H1 (cell line): ENCODE results near the gene SRF. TPM values are rescaled to one million over a fixed set of nuclear protein-coding genes. Genes with fewer than 3 reads are reported as not detected.

Experiments used
- CTCF ChIA-PET: fragments of 300-600 bp; sonication (Branson Sonifier 250); formaldehyde crosslinking; loops from one replicate; lab custom pipeline; 2021; ENCODE audit not compliant: partially characterized antibody; lab: Charles Lee
- POLR2A ChIA-PET: fragments of 300-600 bp; sonication (Branson Sonifier 250); formaldehyde crosslinking; loops from one replicate; lab custom pipeline; 2021; ENCODE audit warnings: inconsistent platforms; ENCODE audit not compliant: partially characterized antibody; lab: Charles Lee
- DNase-seq, 2 experiments: peaks; one replicate each; pipeline versions ENCODE4 v3.0.0 to v3.0.0-alpha.2; 2010 to 2022; ENCODE audit warnings: low spot score in 2 of 2, low read depth in 1 of 2, mixed read lengths in 1 of 2
- FAIRE-seq: peaks from 2 replicates; lab custom pipeline; 2011; peaks lifted over from hg19 to GRCh38; lab: Jason Lieb, UNC
- H2AFZ ChIP-seq: 2 replicates; pipeline ENCODE4 v1.8.1; 2012; ENCODE audit warnings: low read length, inconsistent platforms
- H2AK5ac ChIP-seq: 2 replicates; pipeline ENCODE4 v1.6.1; 2013; ENCODE audit warnings: low read depth, low read length
- H2BK120ac ChIP-seq: replicated peaks from 2 replicates; pipeline ENCODE3; 2013; ENCODE audit warnings: low read depth, low read length, inconsistent platforms
- H2BK12ac ChIP-seq: 2 replicates; pipeline ENCODE4 v1.6.1; 2013; ENCODE audit warnings: low read depth, low read length
- H2BK15ac ChIP-seq: 2 replicates; pipeline ENCODE4 v1.6.1; 2013; ENCODE audit warnings: low read length
- H2BK20ac ChIP-seq: 2 replicates; pipeline ENCODE4 v1.6.1; 2013; ENCODE audit warnings: low read length
- H2BK5ac ChIP-seq: 2 replicates; pipeline ENCODE4 v1.6.1; 2013; ENCODE audit warnings: low read depth, low read length
- H3K14ac ChIP-seq: 2 replicates; pipeline ENCODE4 v1.6.1; 2013; ENCODE audit warnings: inconsistent platforms; ENCODE audit not compliant: insufficient read length
- H3K18ac ChIP-seq: 2 replicates; pipeline ENCODE4 v1.6.1; 2013; ENCODE audit warnings: low read length; ENCODE audit errors: extremely low read depth
- H3K23ac ChIP-seq: 2 replicates; pipeline ENCODE4 v1.6.1; 2013; ENCODE audit warnings: inconsistent platforms; ENCODE audit not compliant: insufficient read length
- H3K23me2 ChIP-seq: 2 replicates; pipeline ENCODE4 v1.6.1; 2013; ENCODE audit warnings: low read depth, low read length
- H3K27ac ChIP-seq: 2 replicates; pipeline ENCODE4 v1.6.1; 2011; ENCODE audit warnings: low read depth, low read length, inconsistent platforms
- H3K27me3 ChIP-seq, 4 experiments: replicated peaks in 1 of 4; 1 replicate in 1 of 4; 2 replicates in 3 of 4; pipeline versions ENCODE4 v1.6.1 to v1.8.1; 2011 to 2013; ENCODE audit warnings: low read length in 3 of 4, mild to moderate bottlenecking in 3 of 4, inconsistent platforms in 2 of 4, mixed read lengths in 2 of 4, moderate library complexity in 1 of 4; ENCODE audit not compliant: control insufficient read depth in 3 of 4, insufficient read depth in 3 of 4; ENCODE audit errors: extremely low read depth in 1 of 4
- H3K36me3 ChIP-seq, 4 experiments: 2 replicates each; pipeline versions ENCODE4 v1.6.1 to v1.8.1; 2011 to 2013; ENCODE audit warnings: mild to moderate bottlenecking in 4 of 4, low read length in 3 of 4, moderate library complexity in 2 of 4, control low read depth in 1 of 4, inconsistent platforms in 1 of 4; ENCODE audit not compliant: insufficient read depth in 4 of 4, control insufficient read depth in 2 of 4
- H3K4ac ChIP-seq: replicated peaks from 2 replicates; pipeline ENCODE3; 2013; ENCODE audit warnings: low read length, low read depth, mixed read lengths, inconsistent platforms; ENCODE audit not compliant: insufficient read length
- H3K4me1 ChIP-seq, 4 experiments: replicated peaks in 1 of 4; 1 replicate in 1 of 4; 2 replicates in 3 of 4; pipeline versions ENCODE4 v1.6.1 to v1.8.1; 2011 to 2013; ENCODE audit warnings: low read length in 3 of 4, inconsistent platforms in 2 of 4, mixed read lengths in 1 of 4; ENCODE audit not compliant: insufficient read depth in 4 of 4, control insufficient read depth in 3 of 4
- H3K4me2 ChIP-seq, 2 experiments: 2 replicates each; pipeline versions ENCODE4 v1.6.1 to v1.8.1; 2011 to 2013; ENCODE audit warnings: low read depth in 2 of 2, low read length in 2 of 2, control low read depth in 1 of 2, inconsistent platforms in 1 of 2, mild to moderate bottlenecking in 1 of 2; ENCODE audit not compliant: insufficient read depth in 1 of 2
- H3K4me3 ChIP-seq, 4 experiments: fragments of 200-600, 300-600 bp in 1 of 4; sonication (generic), shearing (Covaris generic), sonication (Bioruptor Twin) in 1 of 4; 2 replicates each; pipeline versions ENCODE4 v1.5.1 to v1.8.1; 2011 to 2016; ENCODE audit warnings: low read length in 4 of 4, low read depth in 3 of 4, control low read depth in 2 of 4, inconsistent platforms in 2 of 4, mild to moderate bottlenecking in 2 of 4, mixed read lengths in 1 of 4, moderate library complexity in 1 of 4; ENCODE audit not compliant: insufficient read depth in 2 of 4; ENCODE audit errors: extremely low read depth in 1 of 4
- H3K56ac ChIP-seq: replicated peaks from 2 replicates; pipeline ENCODE3; 2013; ENCODE audit warnings: low read depth, mild to moderate bottlenecking, mixed read lengths, low read length, inconsistent platforms; ENCODE audit not compliant: insufficient read length
- H3K79me1 ChIP-seq: 2 replicates; pipeline ENCODE4 v1.6.1; 2013; ENCODE audit warnings: low read depth, low read length, control low read depth
- H3K79me2 ChIP-seq, 2 experiments: 2 replicates each; pipeline versions ENCODE4 v1.6.1 to v1.8.1; 2012 to 2013; ENCODE audit warnings: low read length in 2 of 2, mild to moderate bottlenecking in 2 of 2, inconsistent platforms in 1 of 2; ENCODE audit not compliant: insufficient read depth in 2 of 2, control insufficient read depth in 1 of 2
- H3K9ac ChIP-seq, 4 experiments: replicated peaks in 1 of 4; 1 replicate in 1 of 4; 2 replicates in 3 of 4; pipeline versions ENCODE4 v1.6.1 to v1.8.1; 2011 to 2013; ENCODE audit warnings: low read depth in 3 of 4, low read length in 3 of 4, control low read depth in 2 of 4, mild to moderate bottlenecking in 2 of 4, moderate library complexity in 2 of 4, inconsistent platforms in 1 of 4; ENCODE audit errors: extremely low read depth in 1 of 4
- H3K9me3 ChIP-seq, 2 experiments: 2 replicates each; pipeline versions ENCODE4 v1.6.1 to v1.8.1; 2012 to 2013; ENCODE audit warnings: mild to moderate bottlenecking in 2 of 2, moderate library complexity in 2 of 2, control low read depth in 1 of 2, inconsistent platforms in 1 of 2, low read depth in 1 of 2, low read length in 1 of 2, mixed read lengths in 1 of 2; ENCODE audit not compliant: insufficient read depth in 2 of 2
- H4K20me1 ChIP-seq, 2 experiments: replicated peaks in 1 of 2; 2 replicates each; pipeline versions ENCODE3 to v1.8.1; 2011 to 2013; ENCODE audit warnings: inconsistent platforms in 2 of 2, low read length in 2 of 2, mild to moderate bottlenecking in 1 of 2; ENCODE audit not compliant: insufficient read depth in 2 of 2, control insufficient read depth in 1 of 2
- H4K5ac ChIP-seq: 2 replicates; pipeline ENCODE4 v1.6.1; 2013; ENCODE audit warnings: low read length, low read depth, mixed read lengths, inconsistent platforms; ENCODE audit not compliant: insufficient read length
- H4K8ac ChIP-seq: 2 replicates; pipeline ENCODE4 v1.8.0; 2013; ENCODE audit warnings: mild to moderate bottlenecking, moderate library complexity, low read length, inconsistent platforms; ENCODE audit not compliant: insufficient read depth; ENCODE audit errors: extremely low read depth
- H4K91ac ChIP-seq: replicated peaks from 2 replicates; pipeline ENCODE3; 2013; ENCODE audit warnings: low read length, mixed read lengths, inconsistent platforms; ENCODE audit not compliant: insufficient read length
- BACH1 ChIP-seq: IDR thresholded peaks from 2 replicates; pipeline ENCODE4 v1.6.1; 2012; ENCODE audit warnings: low read length, improper control_type of control experiment
- SIN3A ChIP-seq, 2 experiments: IDR thresholded peaks in 1 of 2; conservative IDR thresholded peaks in 1 of 2; 2 replicates each; pipeline ENCODE4 v1.6.1; 2011 to 2012; ENCODE audit warnings: low read length in 2 of 2, improper control_type of control experiment in 1 of 2, low read depth in 1 of 2, mild to moderate bottlenecking in 1 of 2
- SIRT6 ChIP-seq: IDR thresholded peaks from one replicate; pipeline ENCODE4 v1.7.1; 2012; ENCODE audit warnings: low read length, inconsistent platforms
- WGBS, 2 experiments: shearing (Covaris generic) in 1 of 2; methylation state at CpG; one replicate each; pipeline versions ENCODE4 v1.1.6 to v1.1.7; 2013 to 2015; ENCODE audit warnings: low lambda C conversion rate in 2 of 2, mixed read lengths in 2 of 2, inconsistent platforms in 1 of 2, low coverage in 1 of 2, missing lambda C conversion rate in 1 of 2; ENCODE audit not compliant: insufficient replicate concordance in 2 of 2, insufficient coverage in 1 of 2, insufficient read length in 1 of 2; ENCODE audit errors: extremely low coverage in 1 of 2, missing lambda C conversion rate in 1 of 2; 5-methylcytosine and 5-hydroxymethylcytosine counted together
- polyA plus RNA-seq, 7 experiments: library from polyadenylated mRNA; depleted of rRNA in 3 of 7; stranded (reverse) in 5 of 7; unstranded in 2 of 7; fragments of >200 nt in 5 of 7; fragments of 200-250 nt in 2 of 7; gene quantifications; 1 replicate in 5 of 7; 2 replicates in 1 of 7; 4 replicates in 1 of 7; pipeline versions ENCODE4 v1.2.1 to v1.2.3, GENCODE V29; 2011 to 2013; ENCODE audit warnings: missing spikeins in 2 of 7, mixed read lengths in 2 of 7
- total RNA-seq: library from RNA; stranded (reverse); fragmentation: NEBNext Ultra II Directional; extraction: Animal tissue kit (Norgen Biotek cat#: 25700); gene quantifications from 2 replicates; pipeline ENCODE4 v1.2.1, GENCODE V29; 2021
- TF ChIP-seq, protein P1 (sequence below): IDR thresholded peaks from 2 replicates; pipeline ENCODE4 v1.6.1; 2012; ENCODE audit warnings: low read length, inconsistent platforms

The SRF gene
- total and polyA plus RNA-seq, 2 of the 8 experiments (the other 6 are each of a cell fraction or from before 2014, with no cell fraction given), result 49.0 to 69.5 TPM

DNA sequence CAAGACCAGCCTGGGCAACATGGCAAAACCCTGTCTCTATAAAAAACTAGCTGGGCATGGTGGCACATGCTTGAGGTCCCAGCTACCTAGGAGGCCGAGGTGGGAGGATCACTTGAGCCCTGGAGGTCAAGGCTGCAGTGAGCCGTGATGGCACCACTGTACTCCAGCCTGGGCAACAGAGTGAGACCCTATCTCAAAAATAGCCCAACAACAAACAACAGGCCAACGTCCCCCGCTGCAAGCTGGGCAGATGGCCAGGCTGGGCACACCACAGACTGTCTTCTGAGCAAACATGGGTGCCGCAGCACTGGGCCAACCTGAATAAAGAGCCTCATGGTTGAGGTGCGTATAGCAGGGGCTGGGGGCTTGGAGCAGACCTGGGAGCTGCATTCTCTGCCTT lies 46.6 kb upstream of the SRF start:
- Histone ChIP-seq H3K9ac (no peak overlapping the region), H3K4me2 (no peak overlapping the region), H4K20me1 (peaks cover 8 to 15% of the 10 kb centered on the region in 2 experiments)
- TF ChIP-seq, protein P1, sequence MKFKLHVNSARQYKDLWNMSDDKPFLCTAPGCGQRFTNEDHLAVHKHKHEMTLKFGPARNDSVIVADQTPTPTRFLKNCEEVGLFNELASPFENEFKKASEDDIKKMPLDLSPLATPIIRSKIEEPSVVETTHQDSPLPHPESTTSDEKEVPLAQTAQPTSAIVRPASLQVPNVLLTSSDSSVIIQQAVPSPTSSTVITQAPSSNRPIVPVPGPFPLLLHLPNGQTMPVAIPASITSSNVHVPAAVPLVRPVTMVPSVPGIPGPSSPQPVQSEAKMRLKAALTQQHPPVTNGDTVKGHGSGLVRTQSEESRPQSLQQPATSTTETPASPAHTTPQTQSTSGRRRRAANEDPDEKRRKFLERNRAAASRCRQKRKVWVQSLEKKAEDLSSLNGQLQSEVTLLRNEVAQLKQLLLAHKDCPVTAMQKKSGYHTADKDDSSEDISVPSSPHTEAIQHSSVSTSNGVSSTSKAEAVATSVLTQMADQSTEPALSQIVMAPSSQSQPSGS, result no peak
- TF ChIP-seq BACH1 (no peak), SIRT6 (no peak), SIN3A (conservative IDR thresholded peaks at IDR 0.05 in 1 of 2, IDR thresholded peaks at IDR 0.05 in 1 of 2; ENCODE audit: low read depth in 1 of 2, low read length in 2 of 2) (no peak)

More for the DNA sequence above, 46.6 kb upstream of the SRF start:
- no peak overlapping the region for H4K91ac ChIP-seq
- peaks cover 0 to 72% of the 10 kb centered on the region in 2 experiments; a peak in 3 of 4 replicates for H3K79me2 ChIP-seq
- no peak overlapping the region for H3K4ac ChIP-seq
- H3K79me1 ChIP-seq, result peaks cover 23% of the 10 kb centered on the region
- no peaks in the 10 kb centered on the region for H3K9me3 ChIP-seq
- no peak for FAIRE-seq
- H3K56ac ChIP-seq, result no peak overlapping the region
- H3K27ac ChIP-seq, result no peak overlapping the region
- no peaks in the 10 kb centered on the region for H3K27me3 ChIP-seq
- no peak overlapping the region for H2BK120ac ChIP-seq
- no peak overlapping the region for H3K4me3 ChIP-seq
- no peak overlapping the region for H2BK12ac ChIP-seq
- 95% methylated on average over 6 of the region's 6 CpGs; no CpG with 5 or more reads in 1 of the 2 experiments for WGBS, 2 experiments
- no peaks in the 10 kb centered on the region for H3K23me2 ChIP-seq
- H2AFZ ChIP-seq, result no peak overlapping the region
- no peak overlapping the region for H3K14ac ChIP-seq
- no peak overlapping the region for H3K18ac ChIP-seq
- peak overlapping the region; percentile 71 for H4K8ac ChIP-seq
- H3K23ac ChIP-seq, result no peak overlapping the region
- CTCF ChIA-PET, result interaction anchor here (0.9 to 3.4 kb wide), 7 partner anchors 11 to 53 kb away, joined by 3 to 29 read pairs (median 11); partner anchors contain the start of gene PTK7
- H3K4me1 ChIP-seq, result peaks cover 5 to 24% (median 13%) of the 10 kb centered on the region in 4 experiments
- no peak overlapping the region for H4K5ac ChIP-seq
- H2AK5ac ChIP-seq, result peak overlapping the region; percentile 60; the same call in 1 of the 2 replicates
- no peak overlapping the region for H2BK20ac ChIP-seq
- no peak overlapping the region for H2BK5ac ChIP-seq
- no peak overlapping the region for H2BK15ac ChIP-seq
- H3K36me3 ChIP-seq, result no peaks in the 10 kb centered on the region
- no peak for DNase-seq
- POLR2A ChIA-PET, result interaction anchor here (0.7 to 2.0 kb wide), 10 partner anchors 9 to 146 kb away, joined by 3 to 5 read pairs (median 3); partner anchors contain the start of gene PEX6
